Gastrocnemius medialis (tissue), 4 donors: Measurements from ENCODE around the gene FGF14.

Experiments
- CTCF ChIP-seq, 5 experiments: fragments of 450-650 bp in 3 of 5; fragments of 200-600 bp in 2 of 5; sonication (generic) in 2 of 5; IDR thresholded peaks in 4 of 5; conservative IDR thresholded peaks in 1 of 5; 1 replicate in 4 of 5; 2 replicates in 1 of 5; pipeline ENCODE4 v1.5.1; 2016 to 2019; ENCODE audit warnings: antibody characterized with exemption in 5 of 5, mild to moderate bottlenecking in 3 of 5, moderate library complexity in 3 of 5
- POLR2A ChIP-seq, 2 donors: fragments of 450-650 bp; IDR thresholded peaks; one replicate each; pipeline ENCODE4 v1.6.1; 2017; ENCODE audit warnings: antibody characterized with exemption in 2 of 2, mild to moderate bottlenecking in 2 of 2, moderate library complexity in 2 of 2

- TF ChIP-seq CTCF (IDR thresholded peaks at IDR 0.05 in 4 of 5, conservative IDR thresholded peaks at IDR 0.05 in 1 of 5): no peak
- no peak for TF ChIP-seq POLR2A (IDR thresholded peaks at IDR 0.05)
These were observed 168.2 kb downstream of the FGF14 start for GRCh38 chr13:102233566-102234208.
